IPS-18c (cell line): ENCODE measurements around the gene FBXO28.
"Not testable (repeated sequence)": the region's sequence is repeated elsewhere in the genome, so short reads cannot be mapped to it uniquely, and the experiment has no call there.

Experiments
- H3K4me3 ChIP-seq: 2 replicates; pipeline ENCODE4 v1.7.0; 2013; ENCODE audit warnings: low read depth, mild to moderate bottlenecking, low read length, moderate library complexity; ENCODE audit not compliant: insufficient read depth
- H3K9me3 ChIP-seq: one replicate; pipeline ENCODE4 v1.6.1; 2013; ENCODE audit warnings: mild to moderate bottlenecking, low read length, moderate library complexity; ENCODE audit not compliant: control insufficient read depth, insufficient read depth

FBXO28 gene

GRCh38 chr1:224193319-224193966, 79.5 kb downstream of the FBXO28 start:
- Histone ChIP-seq H3K9me3 (no peaks in the 10 kb centered on the region), H3K4me3 (no peak overlapping the region)

GRCh38 chr1:224196813-224197600, 83.1 kb downstream of the FBXO28 start:
- Histone ChIP-seq H3K9me3 (no peaks in the 10 kb centered on the region), H3K4me3 (no peak overlapping the region)

- Histone ChIP-seq H3K4me3 (no peak overlapping the region), H3K9me3 (no peaks in the 10 kb centered on the region)
Observed at GRCh38 chr1:224198572-224198971, 84.7 kb downstream of the FBXO28 start.

- H3K9me3 ChIP-seq, result no peaks in the 10 kb centered on the region
Observed at GRCh38 chr1:224199679-224200078, 85.8 kb downstream of the FBXO28 start.

GRCh38 chr1:224201383-224201782, 87.5 kb downstream of the FBXO28 start:
- Histone ChIP-seq H3K9me3 (no peaks in the 10 kb centered on the region), H3K4me3 (no peak overlapping the region)

More at GRCh38 chr1:224199679-224200078, 85.8 kb downstream of the FBXO28 start:
- H3K4me3 ChIP-seq, result no peak overlapping the region

- H3K4me3 ChIP-seq, result no peak overlapping the region
- H3K9me3 ChIP-seq, result no peaks in the 10 kb centered on the region
Observed at GRCh38 chr1:224201853-224202252, 87.9 kb downstream of the FBXO28 start.

- no peaks in the 10 kb centered on the region for H3K9me3 ChIP-seq
- no peak overlapping the region for H3K4me3 ChIP-seq
Observed at GRCh38 chr1:224203243-224204016, 89.5 kb downstream of the FBXO28 start.

GRCh38 chr1:224205438-224205840, 91.5 kb downstream of the FBXO28 start:
- Histone ChIP-seq H3K9me3 (no peaks in the 10 kb centered on the region), H3K4me3 (no peak overlapping the region)

- H3K9me3 ChIP-seq, H3K4me3 ChIP-seq: not testable (repeated sequence)
Observed at GRCh38 chr1:224205931-224206538, 92.1 kb downstream of the FBXO28 start.

GRCh38 chr1:224211206-224211962, 97.5 kb downstream of the FBXO28 start:
- Histone ChIP-seq H3K9me3 (no peaks in the 10 kb centered on the region), H3K4me3 (no peak overlapping the region)
